NCI-H2029 treated with DMSO at 0.1 percent for 48 hours (cell line): ENCODE data around the gene MRPS18C.
"Not testable (repeated sequence)": the region's sequence is repeated elsewhere in the genome, so short reads cannot be mapped to it uniquely, and the experiment has no call there.

Experiments used
- DNase-seq: peaks from one replicate; lab custom pipeline; 2025; lab: John Stamatoyannopoulos, UW

MRPS18C gene

DNA sequence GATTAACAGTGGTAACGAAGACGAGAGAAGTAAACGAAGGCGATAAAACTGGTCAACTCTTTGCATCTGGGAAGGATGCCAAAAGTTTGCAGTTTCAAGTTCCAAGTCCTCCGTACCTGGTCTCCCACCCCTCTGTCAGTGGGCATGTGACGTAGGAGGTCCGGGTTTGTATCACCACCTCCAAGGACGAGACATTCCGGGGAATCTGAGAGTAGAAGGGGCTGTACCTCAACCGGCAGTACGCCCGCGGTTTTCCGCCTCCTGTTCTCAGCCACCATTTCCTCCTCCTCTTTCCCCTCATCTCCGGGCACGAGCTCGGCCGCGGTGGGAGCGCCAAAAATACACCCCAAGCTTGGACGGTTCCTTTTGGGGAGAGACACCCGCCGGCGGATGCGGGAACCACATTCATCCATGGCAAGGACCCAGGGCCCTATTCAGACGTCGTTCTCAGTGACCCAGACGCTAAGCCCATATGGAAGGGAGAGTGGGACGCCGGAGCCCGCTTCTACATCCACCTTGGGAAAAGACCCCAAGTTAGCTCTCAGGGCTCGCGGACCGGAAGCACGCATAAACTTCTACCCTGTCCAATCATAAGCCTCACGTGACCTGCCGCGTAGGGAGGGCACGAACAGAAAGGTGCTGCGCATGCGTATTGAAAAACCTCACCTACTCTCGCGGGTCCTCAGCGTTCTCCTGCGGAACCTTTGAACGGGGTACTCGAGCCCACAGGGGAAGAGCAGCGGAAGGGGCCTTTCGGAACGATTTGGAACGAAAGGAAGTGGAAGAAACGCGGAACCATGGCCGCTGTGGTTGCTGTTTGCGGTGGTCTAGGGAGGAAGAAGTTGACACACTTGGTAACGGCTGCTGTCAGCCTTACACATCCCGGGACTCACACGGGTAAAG lies at the start of gene MRPS18C, which contains the start of gene HELQ:
Gene MRPS18C, plus strand, starts transcription at position 778 of the 903 bp plus-strand sequence. Its CDS starts 20 bp downstream, at position 798.
Gene HELQ, minus strand, starts transcription at position 543 of the 903 bp plus-strand sequence. Its CDS starts 130 bp downstream, at position 413.
- peak; percentile 97 for DNase-seq

GRCh38 chr4:83408908-83409307 lies 47.0 kb upstream of the MRPS18C start:
- no peak for DNase-seq

DNA sequence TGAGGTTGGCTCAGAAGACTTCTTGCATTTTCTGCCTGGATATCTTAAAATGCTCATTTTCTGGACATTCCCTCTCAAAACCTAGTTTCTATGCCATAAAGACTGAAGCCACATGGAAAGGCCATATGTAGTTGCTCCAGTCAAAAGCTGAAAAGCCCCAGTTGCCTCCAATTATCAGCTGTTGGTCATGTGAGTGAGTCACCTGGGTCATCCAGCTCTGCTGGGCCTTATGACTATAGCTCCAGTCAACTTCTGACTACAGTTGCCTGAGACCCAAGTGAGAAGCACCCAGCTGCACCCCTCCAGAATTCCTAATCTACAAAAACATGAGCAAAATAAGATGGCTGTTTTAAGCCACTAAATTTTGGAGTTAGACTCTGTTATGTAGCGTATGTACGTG lies 42.2 kb upstream of the MRPS18C start:
- no peak for DNase-seq

DNA sequence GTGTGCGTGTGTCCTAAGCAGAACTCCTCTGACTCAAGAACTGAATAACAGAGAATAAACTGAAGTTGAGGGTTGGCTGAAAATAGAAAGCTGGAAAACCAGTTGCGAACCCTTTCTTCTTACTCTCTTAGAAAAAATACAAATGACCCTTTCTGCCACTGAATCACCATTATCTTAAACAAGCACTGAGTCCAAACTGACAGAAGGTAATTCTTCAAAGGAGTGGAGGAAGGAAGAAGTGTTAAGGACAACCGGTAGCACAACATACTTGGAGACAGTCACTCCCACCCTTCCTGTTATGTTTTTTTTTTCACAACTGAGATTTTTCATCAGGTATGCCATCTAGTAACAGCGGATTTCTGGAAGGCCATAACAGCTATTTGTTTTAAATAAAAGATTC lies 38.3 kb upstream of the MRPS18C start:
- DNase-seq: no peak

DNA sequence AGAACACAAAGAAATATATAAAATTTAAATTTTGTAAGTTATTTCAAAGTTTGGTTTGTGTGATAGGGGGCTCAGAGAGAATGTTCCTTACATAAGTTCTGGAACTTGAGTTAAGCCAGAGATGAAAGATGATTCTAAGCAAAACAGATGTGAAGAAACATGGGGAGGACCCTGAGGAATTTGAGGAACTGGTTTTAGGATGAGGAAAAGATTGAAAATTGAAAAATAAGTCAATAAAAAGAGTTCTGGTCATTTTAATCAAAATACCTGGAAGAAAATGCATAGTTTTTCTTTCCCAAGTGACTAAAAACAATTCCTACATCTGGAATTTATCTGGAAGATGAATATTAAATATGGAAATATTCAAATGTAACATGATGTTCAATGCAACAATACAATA lies 37.6 kb upstream of the MRPS18C start:
- no peak for DNase-seq

- DNase-seq: no peak
Measured at GRCh38 chr4:83431200-83431599, 24.7 kb upstream of the MRPS18C start.

- no peak for DNase-seq
Measured at GRCh38 chr4:83436680-83437079, 19.2 kb upstream of the MRPS18C start.

GRCh38 chr4:83438719-83439118 lies 17.1 kb upstream of the MRPS18C start:
- no peak for DNase-seq

- no peak for DNase-seq
Measured at GRCh38 chr4:83440148-83440814, 15.6 kb upstream of the MRPS18C start.

DNA sequence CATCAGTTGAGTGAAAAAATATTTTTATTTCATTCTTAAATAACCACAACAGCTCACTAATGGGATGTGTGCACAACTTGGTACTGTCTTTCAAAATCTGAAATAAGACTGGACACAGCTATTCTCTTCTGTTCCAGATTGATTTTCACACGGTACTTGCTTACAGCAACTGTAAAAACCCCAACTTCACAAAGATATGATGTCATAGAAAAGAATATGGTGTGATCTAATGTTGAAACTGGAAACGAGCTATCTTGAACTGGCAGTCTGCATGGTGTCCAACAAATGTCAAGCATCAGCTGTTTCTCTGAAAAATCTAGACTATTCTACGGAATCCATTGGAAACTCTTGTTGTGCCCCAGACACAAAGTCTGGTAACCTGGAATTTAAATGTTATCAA lies 15.0 kb upstream of the MRPS18C start:
- DNase-seq: no peak

DNA sequence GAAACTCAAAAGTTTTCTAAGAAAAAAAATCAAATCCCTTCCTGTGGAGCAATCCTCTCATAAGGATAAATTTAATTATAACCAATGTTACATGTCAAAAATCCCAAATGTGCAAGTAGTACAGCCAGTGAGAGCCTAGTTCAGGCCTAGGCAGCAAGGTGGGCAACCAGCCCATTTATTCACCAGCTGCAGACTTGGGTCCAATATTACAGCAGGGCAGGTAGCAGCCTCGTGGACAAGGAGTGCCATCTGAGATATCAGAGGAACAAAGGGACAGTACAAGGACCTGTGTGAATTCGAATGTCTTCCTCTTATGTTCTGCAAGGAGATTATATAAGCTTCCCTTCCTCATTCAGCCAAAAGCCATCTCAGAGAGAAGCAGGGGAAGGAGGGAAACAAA lies 6.8 kb upstream of the MRPS18C start:
- no peak for DNase-seq

DNA sequence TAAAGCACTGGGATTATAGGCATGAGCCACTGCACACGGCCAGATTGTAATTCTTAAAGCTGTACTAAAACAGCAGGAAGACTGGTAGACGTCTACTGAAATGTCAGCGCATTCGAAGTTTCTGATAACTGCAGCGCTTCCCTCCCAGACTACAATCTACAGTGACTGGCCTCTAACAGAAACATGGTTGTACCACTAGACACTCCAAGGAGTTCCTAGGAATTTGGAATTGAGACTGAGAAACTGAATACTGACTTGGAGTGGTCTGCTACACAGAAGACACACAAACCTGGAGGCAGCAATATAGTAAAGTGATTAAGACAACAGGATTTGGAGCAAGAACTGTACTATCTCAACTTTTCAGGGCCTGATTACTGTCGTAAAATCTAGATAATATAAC lies 1.2 kb upstream of the MRPS18C start:
- no peak for DNase-seq

DNA sequence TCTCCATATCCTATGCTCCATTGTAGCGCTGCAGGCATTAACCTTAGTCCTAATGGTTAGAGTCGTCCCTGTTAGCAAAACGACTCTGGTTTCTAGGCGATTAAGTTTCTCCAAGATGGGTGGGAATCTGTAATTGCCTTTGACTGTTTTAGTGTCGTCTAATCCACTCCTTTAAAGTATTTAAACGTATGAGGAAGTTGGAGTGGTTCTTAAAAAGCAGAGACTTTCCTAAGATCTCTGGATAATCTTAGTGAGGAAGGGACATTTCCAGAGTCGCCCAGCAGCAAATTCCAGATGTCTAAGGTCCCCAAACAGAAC lies 285 bp downstream of the MRPS18C start:
- DNase-seq: no peak

DNA sequence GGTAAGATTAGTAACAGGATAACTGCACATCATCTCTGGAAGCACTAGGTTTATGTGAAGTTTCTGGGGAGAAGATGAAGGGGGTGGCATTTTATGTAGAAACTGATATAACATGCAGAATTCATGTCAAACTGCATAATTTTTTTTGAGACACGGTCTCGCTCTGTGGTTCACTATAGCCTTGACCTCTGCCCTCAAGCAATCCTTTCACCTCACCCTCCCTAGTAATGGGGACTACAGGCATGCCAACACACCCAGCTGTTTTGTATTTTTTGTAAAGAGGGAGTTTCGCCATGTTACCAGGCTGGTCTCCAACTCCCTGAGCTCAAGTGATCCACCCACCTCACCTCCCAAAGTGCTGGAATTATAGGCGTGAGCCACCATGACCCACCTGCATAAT lies 17.6 kb downstream of the MRPS18C start:
- no peak for DNase-seq

- DNase-seq: no peak
Measured at GRCh38 chr4:83473966-83474365, 18.1 kb downstream of the MRPS18C start.

DNA sequence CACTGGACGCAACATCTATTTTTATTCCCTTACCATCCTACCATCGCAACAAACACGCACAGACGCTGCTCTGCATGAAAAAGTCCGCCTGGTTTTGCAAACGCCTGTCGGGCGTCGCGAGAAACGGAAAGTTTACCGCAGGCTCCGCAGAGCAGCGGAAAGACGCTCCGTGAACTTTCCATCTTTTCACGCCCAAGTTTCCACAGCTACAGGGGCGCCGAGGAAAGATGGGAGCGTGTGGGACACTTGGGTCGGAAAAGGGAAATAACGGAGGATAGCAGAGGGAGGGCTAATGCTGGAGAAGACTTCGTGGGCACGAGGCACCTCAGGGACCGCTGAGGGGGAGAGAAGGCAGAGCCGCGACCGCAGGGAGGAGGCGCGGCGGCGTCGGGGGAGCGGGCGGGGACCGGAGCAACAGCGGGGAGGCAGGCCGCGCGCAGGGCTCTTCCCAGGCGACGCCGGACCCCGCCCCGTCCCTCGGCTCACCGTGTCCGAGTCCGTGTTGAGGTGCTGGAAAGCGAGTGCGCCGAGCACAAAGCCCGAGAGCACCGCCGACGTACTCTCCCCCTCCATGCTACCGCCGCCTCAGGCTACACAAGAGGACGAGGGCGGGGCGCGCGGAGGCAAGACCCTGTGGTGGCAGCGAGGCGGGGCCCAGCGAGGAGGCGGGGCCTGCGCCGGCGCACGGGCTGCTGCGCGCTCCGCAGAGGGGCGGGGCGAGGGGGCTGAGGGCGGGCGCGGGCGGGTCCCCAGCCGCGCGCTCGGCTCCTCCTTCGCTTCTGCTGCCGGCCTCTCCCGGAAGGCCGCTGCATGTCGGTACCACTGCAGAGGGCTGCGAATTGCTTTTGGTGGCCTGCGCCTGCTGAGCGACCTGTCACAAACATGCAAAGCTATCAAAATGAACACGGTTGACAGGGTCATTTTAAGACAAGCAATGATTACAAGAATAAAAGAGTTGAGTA lies 28.9 kb downstream of the MRPS18C start, which contains the start of gene ABRAXAS1:
Gene ABRAXAS1, minus strand, starts transcription at position 601 of the 962 bp plus-strand sequence. Its CDS starts 28 bp downstream, at position 573.
- peak; percentile 77 for DNase-seq

DNA sequence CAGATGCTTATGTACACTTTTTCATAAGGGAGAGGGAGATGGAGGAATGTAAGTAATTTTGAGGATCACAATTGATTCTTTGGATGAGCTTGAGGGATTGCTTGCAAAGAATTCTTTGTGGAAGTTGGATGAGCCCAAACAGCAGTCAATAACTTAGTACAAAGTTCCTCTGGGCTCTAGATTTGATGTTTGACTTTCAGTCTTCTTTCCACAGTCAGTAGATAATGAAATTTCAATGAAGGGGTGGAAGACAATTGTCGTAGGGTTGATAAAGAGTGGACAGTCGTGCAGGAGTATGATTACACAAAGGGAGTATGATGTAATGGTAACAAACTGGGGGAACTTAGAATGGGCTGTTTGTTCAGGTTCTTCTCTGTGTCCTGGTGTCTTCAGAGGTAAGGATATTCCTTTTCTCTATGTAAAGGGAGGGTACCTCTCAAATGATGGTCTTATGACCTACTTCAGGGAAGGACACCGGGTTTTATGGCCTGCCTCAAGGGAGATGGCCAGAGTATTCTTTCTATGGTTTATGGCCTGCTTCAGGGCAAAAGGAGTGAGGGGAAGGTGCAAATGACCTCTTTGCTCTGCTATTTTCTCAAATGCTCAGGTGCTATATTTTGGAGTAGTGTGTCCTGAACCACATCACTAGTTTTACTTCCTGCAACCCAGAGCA lies 30.7 kb downstream of the MRPS18C start:
- no peak for DNase-seq

GRCh38 chr4:83489711-83490326 lies 34.0 kb downstream of the MRPS18C start:
- DNase-seq: no peak

DNA sequence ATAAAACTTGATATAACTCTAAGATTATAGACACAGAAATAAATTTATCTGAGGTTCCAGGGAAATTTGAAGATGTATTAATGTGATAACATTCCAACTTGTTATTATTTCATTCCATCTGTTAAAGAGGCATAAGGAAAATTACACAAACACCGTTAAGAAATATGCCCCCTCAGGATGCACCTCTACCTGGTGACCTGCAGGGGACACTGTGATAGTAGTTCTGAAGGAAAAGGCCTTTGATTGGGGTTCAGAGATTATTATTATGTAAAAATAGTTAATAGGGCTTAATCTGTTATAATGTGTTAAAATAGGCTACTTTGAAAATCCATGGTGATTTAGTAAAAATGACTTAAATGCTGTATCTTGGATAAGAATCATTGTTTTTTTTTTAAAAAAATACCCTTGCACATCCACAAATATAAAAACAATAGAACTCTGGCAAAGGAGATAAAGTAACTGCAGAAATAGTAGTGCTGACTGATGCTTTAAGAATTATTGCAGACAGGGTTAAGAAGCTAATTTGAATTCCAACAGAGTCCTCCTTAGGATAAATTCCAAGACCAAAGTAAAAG lies 35.1 kb downstream of the MRPS18C start:
- DNase-seq: no peak

- not testable (repeated sequence) for DNase-seq
Measured at GRCh38 chr4:83496085-83496917, 40.4 kb downstream of the MRPS18C start.
